K562 (cell line): Measurements from ENCODE around the gene NR1H2. TPM values are rescaled to one million over a fixed set of nuclear protein-coding genes. Genes with fewer than 3 reads are reported as not detected.
A peak's percentile ranks its signal among the peaks of the same experiment; 100 is the strongest.

Source experiments
- ARID1B ChIP-seq: fragments of 450-650 bp; IDR thresholded peaks from 2 replicates; pipeline ENCODE4 v1.6.1; 2016; ENCODE audit warnings: antibody characterized with exemption, mild to moderate bottlenecking, inconsistent platforms
- DMBX1 ChIP-seq: fragments of 250-450 bp; sonication (Bioruptor Pico); IDR thresholded peaks from 2 replicates; pipeline ENCODE4 v1.8.0; 2022; ENCODE audit warnings: inconsistent platforms, mild to moderate bottlenecking, moderate library complexity, borderline replicate concordance
- ELF2 ChIP-seq: fragments of 250-450 bp; sonication (Bioruptor Pico); IDR thresholded peaks from 2 replicates; pipeline ENCODE4 v1.5.0; 2021; ENCODE audit warnings: mild to moderate bottlenecking
- FOXP1 ChIP-seq: sonication (generic); formaldehyde crosslinking; IDR thresholded peaks from 2 replicates; pipeline ENCODE4 v1.8.0; 2022; ENCODE audit warnings: mild to moderate bottlenecking, missing genetic modification reagents
- HDAC8 ChIP-seq: fragments of 450-650 bp; IDR thresholded peaks from 2 replicates; pipeline ENCODE4 v1.6.1; 2016; ENCODE audit warnings: mild to moderate bottlenecking, missing genetic modification characterization, moderate library complexity, missing compliant biosample characterization
- KDM5B ChIP-seq: fragments of 200-600 bp; sonication (generic); IDR thresholded peaks from 2 replicates; pipeline ENCODE4 v1.6.1; 2012; ENCODE audit warnings: low read depth, mild to moderate bottlenecking, moderate library complexity, low read length, control low read depth, inconsistent platforms; ENCODE audit not compliant: insufficient replicate concordance
- KHSRP ChIP-seq: fragments of 450-650 bp; IDR thresholded peaks from 2 replicates; pipeline ENCODE4 v1.6.1; 2017
- KLF1 ChIP-seq: fragments of 450-650 bp; IDR thresholded peaks from 2 replicates; pipeline ENCODE4 v1.6.1; 2016; ENCODE audit warnings: missing genetic modification characterization, missing compliant biosample characterization
- NR0B1 ChIP-seq: fragments of 450-650 bp; IDR thresholded peaks from one replicate; pipeline ENCODE4 v1.6.1; 2018; ENCODE audit warnings: mild to moderate bottlenecking, moderate library complexity; ENCODE audit not compliant: partially characterized antibody
- NR1H2 ChIP-seq: sonication (generic); formaldehyde crosslinking; IDR thresholded peaks from 2 replicates; pipeline ENCODE4 v1.4.0; 2020; ENCODE audit warnings: mild to moderate bottlenecking, missing genetic modification reagents
- NR2C2 ChIP-seq, 2 experiments: fragments of 200-800 bp in 1 of 2; sonication (Bioruptor generic) in 1 of 2; sonication (generic) in 1 of 2; formaldehyde crosslinking in 1 of 2; IDR thresholded peaks; 2 replicates each; pipeline versions ENCODE4 v1.6.1 to v1.8.0; 2016 to 2022; ENCODE audit warnings: mild to moderate bottlenecking in 1 of 2, missing compliant biosample characterization in 1 of 2, missing genetic modification characterization in 1 of 2, missing genetic modification reagents in 1 of 2
- PPARD ChIP-seq: fragments of 250-450 bp; sonication (Bioruptor Pico); IDR thresholded peaks from 2 replicates; pipeline ENCODE4 v1.8.0; 2022; ENCODE audit warnings: inconsistent platforms, mild to moderate bottlenecking, moderate library complexity
- PURB ChIP-seq: sonication (generic); formaldehyde crosslinking; IDR thresholded peaks from 2 replicates; pipeline ENCODE4 v1.9.0; 2021; ENCODE audit warnings: low read depth, mild to moderate bottlenecking, missing genetic modification reagents
- RAD51 ChIP-seq: fragments of 450-650 bp; IDR thresholded peaks from 2 replicates; pipeline ENCODE4 v1.7.1; 2016; ENCODE audit warnings: low read depth, mild to moderate bottlenecking, borderline replicate concordance
- SIN3B ChIP-seq: fragments of 450-650 bp; IDR thresholded peaks from 2 replicates; pipeline ENCODE4 v1.6.1; 2017; ENCODE audit warnings: low read depth, mild to moderate bottlenecking, moderate library complexity
- SMAD4 ChIP-seq: fragments of 250-450 bp; sonication (Bioruptor Pico); conservative IDR thresholded peaks from 2 replicates; pipeline ENCODE4 v1.8.0; 2021; ENCODE audit warnings: inconsistent platforms, mild to moderate bottlenecking, moderate library complexity
- SNRNP70 ChIP-seq: fragments of 200-400 bp; formaldehyde crosslinking; optimal IDR thresholded peaks from 2 replicates; pipeline ENCODE3; 2017; ENCODE audit warnings: low read depth, low read length
- SOX6 ChIP-seq: fragments of 450-650 bp; IDR thresholded peaks from 2 replicates; pipeline ENCODE4 v1.6.1; 2014; ENCODE audit warnings: mild to moderate bottlenecking
- STAT5A ChIP-seq: IDR thresholded peaks from 2 replicates; pipeline ENCODE4 v1.6.1; 2012; ENCODE audit warnings: low read length, inconsistent platforms, borderline replicate concordance
- TBP ChIP-seq: optimal IDR thresholded peaks from 2 replicates; pipeline ENCODE3; 2011; ENCODE audit warnings: low read depth, low read length, improper control_type of control experiment
- ZC3H4 ChIP-seq: sonication (generic); formaldehyde crosslinking; IDR thresholded peaks from 2 replicates; pipeline ENCODE4 v1.9.0; 2021; ENCODE audit warnings: missing genetic modification reagents, borderline replicate concordance
- ZNF436 ChIP-seq: fragments of 250-450, 450-650 bp; sonication (Bioruptor Pico); formaldehyde crosslinking; IDR thresholded peaks from 2 replicates; pipeline ENCODE4 v1.7.0; 2020; ENCODE audit warnings: mild to moderate bottlenecking
- ZNF609 ChIP-seq: sonication (generic); formaldehyde crosslinking; IDR thresholded peaks from 2 replicates; pipeline ENCODE4 v1.8.1; 2023; ENCODE audit warnings: missing genetic modification reagents, mild to moderate bottlenecking, borderline replicate concordance
- polyA plus RNA-seq, 8 experiments: library from polyadenylated mRNA; depleted of rRNA in 4 of 8; stranded (reverse) in 5 of 8; unstranded in 3 of 8; fragments of >200 nt; fragmentation: Nextera tagmentation in 2 of 8; fragmentation: Illumina TruSeq in 1 of 8; extraction: Ambion mirVana in 2 of 8; extraction: Trizol in 1 of 8; gene quantifications; 2 replicates each; pipeline versions ENCODE4 v1.2.1 to v1.2.3, GENCODE V29; 2011 to 2014; ENCODE audit warnings: inconsistent platforms in 1 of 8, missing spikeins in 1 of 8
- total RNA-seq, 7 experiments: library from RNA; depleted of rRNA in 6 of 7; stranded (reverse); fragments of >200 nt in 6 of 7; fragmentation: Illumina TruSeq in 2 of 7; extraction: Trizol in 2 of 7; gene quantifications; 2 replicates each; pipeline versions ENCODE4 v1.2.1 to v1.2.3, GENCODE V29; 2011 to 2021; ENCODE audit warnings: low replicate concordance in 1 of 7

Gene NR1H2
- total and polyA plus RNA-seq, 9 of the 15 experiments (the other 6 are each of a cell fraction or from before 2014, with no cell fraction given), result 0.11 to 73.8 (median 24.0) TPM

GRCh38 chr19:50362656-50363424 is 13.4 kb upstream of the NR1H2 start (continued):
- TF ChIP-seq FOXP1, result no peak
- TF ChIP-seq DMBX1 (CRISPR knock-in tag), result peak; percentile 74; the same call in 1 of the 2 replicates
- no peak for TF ChIP-seq RAD51
- no peak for TF ChIP-seq NR0B1
- no peak for TF ChIP-seq ZNF436 (CRISPR knock-in tag)
- TF ChIP-seq ZC3H4, result no peak
- no peak for TF ChIP-seq ZNF609
- TF ChIP-seq TBP, result no peak
- no peak for TF ChIP-seq KDM5B
- TF ChIP-seq ELF2 (CRISPR knock-in tag), result no peak
- TF ChIP-seq NR2C2 (CRISPR knock-in tag; IDR thresholded peaks at IDR 0.05), result no peak
- no peak for TF ChIP-seq NR2C2 (tag; IDR thresholded peaks at IDR 0.05)
- no peak for TF ChIP-seq KLF1 (tag)
- TF ChIP-seq PPARD (CRISPR knock-in tag), result no peak
- no peak for TF ChIP-seq NR1H2
- TF ChIP-seq SMAD4 (CRISPR knock-in tag), result peak; percentile 46; the same call in 1 of the 2 replicates
- no peak for TF ChIP-seq HDAC8 (tag)
- peak; percentile 51 for TF ChIP-seq ARID1B
- no peak for TF ChIP-seq STAT5A
- no peak for TF ChIP-seq SIN3B
- no peak for TF ChIP-seq SOX6
- TF ChIP-seq SNRNP70, result no peak
- no peak for TF ChIP-seq KHSRP
- TF ChIP-seq PURB (CRISPR knock-in tag), result no peak
